ENCODE data around the gene GABRP. TPM values are rescaled to one million over a fixed set of nuclear protein-coding genes. Genes with fewer than 3 reads are reported as not detected.

Gene GABRP
- total RNA-seq, 1 experiment from 2014 or later = 1.5 TPM

GRCh38 chr5:170792878-170793277, 9.4 kb downstream of the GABRP start:
- Mint-ChIP-seq H3K4me1 (peaks cover 25 to 27% of the 10 kb centered on the region in 2 experiments), H3K27ac (0 out of 7 replicates have a peak overlapping the region, but pooled peaks of 1 of the 3 experiments have one; percentile 10), H3K36me3 (ENCODE audit: insufficient read depth in 1 of 3, low read depth in 3 of 3) (no peaks in the 10 kb centered on the region; a peak in 1 of 7 replicates), H3K27me3 (ENCODE audit: low read depth) (peaks cover 2% of the 10 kb centered on the region), H3K4me3 (no peak overlapping the region), H3K9me3 (no peaks in the 10 kb centered on the region)
- Histone ChIP-seq H3K79me2 (ENCODE audit: insufficient read depth, low read length) (no peaks in the 10 kb centered on the region), H2BK5ac (ENCODE audit: insufficient read length, low read length) (no peak overlapping the region), H2BK12ac (ENCODE audit: insufficient read length, low read depth, low read length) (no peak overlapping the region), H3K9me3 (ENCODE audit: control insufficient read depth, low read depth, low read length) (no peaks in the 10 kb centered on the region), H2BK20ac (ENCODE audit: low read depth, low read length, poor library complexity, severe bottlenecking) (no peak overlapping the region), H3K4me2 (ENCODE audit: insufficient read depth, insufficient read length, low read length) (no peak overlapping the region), H3K14ac (ENCODE audit: insufficient read depth, low read length) (no peak overlapping the region), H3K23me2 (ENCODE audit: insufficient read length, low read depth, low read length, poor library complexity, severe bottlenecking) (no peaks in the 10 kb centered on the region), H4K91ac (ENCODE audit: insufficient read length, low read depth, low read length) (no peak overlapping the region), H2AFZ (ENCODE audit: low read length) (no peak overlapping the region), H4K8ac (replicated peaks; ENCODE audit: insufficient read length, low read depth, low read length) (no peak overlapping the region), H3K79me1 (ENCODE audit: insufficient read depth, low read depth, low read length, poor library complexity, severe bottlenecking) (no peaks in the 10 kb centered on the region), H3K4ac (ENCODE audit: low read depth, low read length) (no peak overlapping the region), H2BK120ac (ENCODE audit: low read depth, low read length, poor library complexity, severe bottlenecking) (no peak overlapping the region), H3T11ph (ENCODE audit: low read length) (no peak overlapping the region), H3K18ac (ENCODE audit: insufficient read length, low read depth, low read length) (no peak overlapping the region), H4K20me1 (ENCODE audit: control insufficient read depth, insufficient read depth, insufficient read length) (no peaks in the 10 kb centered on the region), H3K56ac (ENCODE audit: insufficient read length, low read depth, low read length) (no peak overlapping the region), H3K27ac (ENCODE audit: insufficient read length, low read depth, low read length) (no peak overlapping the region), H3K9ac (ENCODE audit: extremely low read depth, insufficient read length, low read length) (no peak overlapping the region), H3K4me1 (ENCODE audit: insufficient read depth, low read length) (no peaks in the 10 kb centered on the region), H2AK5ac (ENCODE audit: insufficient read length, low read length) (no peak overlapping the region), H4K5ac (ENCODE audit: insufficient read length, low read depth, low read length) (no peak overlapping the region), H3K23ac (ENCODE audit: insufficient read length, low read depth, low read length) (no peak overlapping the region), H2BK15ac (ENCODE audit: low read depth, low read length) (no peak overlapping the region), H3K27me3 (ENCODE audit: insufficient read depth, low read length) (no peaks in the 10 kb centered on the region; the same call in 1 of the 2 replicates)
- no peak for DNase-seq
- no CpG with 5 or more reads among the region's 8 CpGs for WGBS (ENCODE audit: extremely low coverage, insufficient read length, low lambda C conversion rate)
- TF ChIP-seq, protein P1, sequence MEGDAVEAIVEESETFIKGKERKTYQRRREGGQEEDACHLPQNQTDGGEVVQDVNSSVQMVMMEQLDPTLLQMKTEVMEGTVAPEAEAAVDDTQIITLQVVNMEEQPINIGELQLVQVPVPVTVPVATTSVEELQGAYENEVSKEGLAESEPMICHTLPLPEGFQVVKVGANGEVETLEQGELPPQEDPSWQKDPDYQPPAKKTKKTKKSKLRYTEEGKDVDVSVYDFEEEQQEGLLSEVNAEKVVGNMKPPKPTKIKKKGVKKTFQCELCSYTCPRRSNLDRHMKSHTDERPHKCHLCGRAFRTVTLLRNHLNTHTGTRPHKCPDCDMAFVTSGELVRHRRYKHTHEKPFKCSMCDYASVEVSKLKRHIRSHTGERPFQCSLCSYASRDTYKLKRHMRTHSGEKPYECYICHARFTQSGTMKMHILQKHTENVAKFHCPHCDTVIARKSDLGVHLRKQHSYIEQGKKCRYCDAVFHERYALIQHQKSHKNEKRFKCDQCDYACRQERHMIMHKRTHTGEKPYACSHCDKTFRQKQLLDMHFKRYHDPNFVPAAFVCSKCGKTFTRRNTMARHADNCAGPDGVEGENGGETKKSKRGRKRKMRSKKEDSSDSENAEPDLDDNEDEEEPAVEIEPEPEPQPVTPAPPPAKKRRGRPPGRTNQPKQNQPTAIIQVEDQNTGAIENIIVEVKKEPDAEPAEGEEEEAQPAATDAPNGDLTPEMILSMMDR (conservative IDR thresholded peaks at IDR 0.05) = no peak
